Fibroblast of lung (primary cell): ENCODE results near the gene KRT25.

Experiments used
- EZH2 ChIP-seq: IDR thresholded peaks from 2 replicates; pipeline ENCODE4 v1.5.1; 2012; ENCODE audit warnings: low read length, control low read depth, mild to moderate bottlenecking; ENCODE audit errors: missing control alignments
- TF ChIP-seq, protein P1 (sequence below), 2 donors: IDR thresholded peaks in 1 of 2; conservative IDR thresholded peaks in 1 of 2; 1 replicate in 1 of 2; 2 replicates in 1 of 2; pipeline ENCODE4 v1.5.1; 2011 to 2012; ENCODE audit warnings: low read length in 2 of 2, control low read depth in 1 of 2, inconsistent platforms in 1 of 2, low read depth in 1 of 2, mild to moderate bottlenecking in 1 of 2

GRCh38 chr17:40779181-40779909 is 24.2 kb upstream of the KRT25 start:
- TF ChIP-seq, protein P1, sequence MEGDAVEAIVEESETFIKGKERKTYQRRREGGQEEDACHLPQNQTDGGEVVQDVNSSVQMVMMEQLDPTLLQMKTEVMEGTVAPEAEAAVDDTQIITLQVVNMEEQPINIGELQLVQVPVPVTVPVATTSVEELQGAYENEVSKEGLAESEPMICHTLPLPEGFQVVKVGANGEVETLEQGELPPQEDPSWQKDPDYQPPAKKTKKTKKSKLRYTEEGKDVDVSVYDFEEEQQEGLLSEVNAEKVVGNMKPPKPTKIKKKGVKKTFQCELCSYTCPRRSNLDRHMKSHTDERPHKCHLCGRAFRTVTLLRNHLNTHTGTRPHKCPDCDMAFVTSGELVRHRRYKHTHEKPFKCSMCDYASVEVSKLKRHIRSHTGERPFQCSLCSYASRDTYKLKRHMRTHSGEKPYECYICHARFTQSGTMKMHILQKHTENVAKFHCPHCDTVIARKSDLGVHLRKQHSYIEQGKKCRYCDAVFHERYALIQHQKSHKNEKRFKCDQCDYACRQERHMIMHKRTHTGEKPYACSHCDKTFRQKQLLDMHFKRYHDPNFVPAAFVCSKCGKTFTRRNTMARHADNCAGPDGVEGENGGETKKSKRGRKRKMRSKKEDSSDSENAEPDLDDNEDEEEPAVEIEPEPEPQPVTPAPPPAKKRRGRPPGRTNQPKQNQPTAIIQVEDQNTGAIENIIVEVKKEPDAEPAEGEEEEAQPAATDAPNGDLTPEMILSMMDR (conservative IDR thresholded peaks at IDR 0.05 in 1 of 2, IDR thresholded peaks at IDR 0.05 in 1 of 2; ENCODE audit: low read depth in 1 of 2, low read length in 2 of 2) = no peak
- TF ChIP-seq EZH2 = no peak
